Activated CD8-positive, alpha-beta memory T cell treated with anti-CD3 and anti-CD28 coated beads, Interleukin-2, amount 50 U/mL, for 4 hours (primary cell): ENCODE measurements around the gene EZH1.
A peak's percentile ranks its signal among the peaks of the same experiment; 100 is the strongest.
"Not testable (repeated sequence)": the region's sequence is repeated elsewhere in the genome, so short reads cannot be mapped to it uniquely, and the experiment has no call there.

ENCODE experiments used
- DNase-seq: peaks from one replicate; pipeline ENCODE4 v3.0.0-alpha.2; 2020

EZH1 gene

GRCh38 chr17:42665581-42666001 lies 79.2 kb downstream of the EZH1 start:
- no peak for DNase-seq

DNA sequence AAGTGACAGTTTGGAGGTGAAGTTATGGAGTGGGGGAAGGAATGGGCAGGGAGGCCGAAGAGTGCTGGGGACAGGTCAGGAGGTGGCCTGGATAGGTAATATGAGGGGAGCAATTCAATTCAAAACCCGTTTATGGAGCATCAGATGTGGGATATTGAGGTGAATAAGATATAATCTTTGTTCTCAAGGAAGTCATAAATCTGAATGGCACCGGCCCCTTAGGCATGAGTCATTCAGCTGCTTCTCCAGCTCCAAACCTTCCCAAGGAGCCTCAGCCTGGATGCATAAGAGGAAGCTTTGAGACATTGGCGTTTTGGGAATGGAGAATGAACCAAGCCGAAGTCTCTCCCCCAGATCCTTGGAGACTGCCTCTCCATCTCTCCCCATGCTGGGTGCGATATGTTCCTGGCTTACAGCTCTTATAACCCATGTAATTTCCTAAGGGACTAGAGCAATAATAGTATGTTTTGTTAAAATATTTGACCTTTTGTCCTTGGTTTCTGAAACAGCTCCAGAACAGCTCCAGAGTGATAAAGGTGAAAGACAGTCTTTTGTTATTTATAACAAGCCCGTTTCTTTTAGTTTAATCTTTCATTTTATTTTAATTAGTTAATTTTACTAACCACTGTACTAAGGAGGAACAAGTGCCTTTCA lies 84.0 kb downstream of the EZH1 start:
- no peak for DNase-seq

DNA sequence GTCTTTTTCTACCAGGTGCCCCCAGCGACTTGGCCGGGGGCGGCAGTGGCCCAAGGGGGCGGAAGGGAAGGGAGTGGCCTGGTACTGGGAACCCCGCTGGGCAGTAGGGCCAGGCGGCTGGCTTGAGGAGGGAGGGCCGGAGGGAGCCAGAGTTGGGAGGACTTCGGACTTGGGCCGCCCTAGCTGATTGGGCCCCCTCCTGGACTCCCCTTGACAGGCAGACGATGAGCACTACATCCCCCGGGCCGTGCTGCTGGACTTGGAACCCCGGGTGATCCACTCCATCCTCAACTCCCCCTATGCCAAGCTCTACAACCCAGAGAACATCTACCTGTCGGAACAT lies 84.9 kb downstream of the EZH1 start:
- not testable (repeated sequence) for DNase-seq

DNA sequence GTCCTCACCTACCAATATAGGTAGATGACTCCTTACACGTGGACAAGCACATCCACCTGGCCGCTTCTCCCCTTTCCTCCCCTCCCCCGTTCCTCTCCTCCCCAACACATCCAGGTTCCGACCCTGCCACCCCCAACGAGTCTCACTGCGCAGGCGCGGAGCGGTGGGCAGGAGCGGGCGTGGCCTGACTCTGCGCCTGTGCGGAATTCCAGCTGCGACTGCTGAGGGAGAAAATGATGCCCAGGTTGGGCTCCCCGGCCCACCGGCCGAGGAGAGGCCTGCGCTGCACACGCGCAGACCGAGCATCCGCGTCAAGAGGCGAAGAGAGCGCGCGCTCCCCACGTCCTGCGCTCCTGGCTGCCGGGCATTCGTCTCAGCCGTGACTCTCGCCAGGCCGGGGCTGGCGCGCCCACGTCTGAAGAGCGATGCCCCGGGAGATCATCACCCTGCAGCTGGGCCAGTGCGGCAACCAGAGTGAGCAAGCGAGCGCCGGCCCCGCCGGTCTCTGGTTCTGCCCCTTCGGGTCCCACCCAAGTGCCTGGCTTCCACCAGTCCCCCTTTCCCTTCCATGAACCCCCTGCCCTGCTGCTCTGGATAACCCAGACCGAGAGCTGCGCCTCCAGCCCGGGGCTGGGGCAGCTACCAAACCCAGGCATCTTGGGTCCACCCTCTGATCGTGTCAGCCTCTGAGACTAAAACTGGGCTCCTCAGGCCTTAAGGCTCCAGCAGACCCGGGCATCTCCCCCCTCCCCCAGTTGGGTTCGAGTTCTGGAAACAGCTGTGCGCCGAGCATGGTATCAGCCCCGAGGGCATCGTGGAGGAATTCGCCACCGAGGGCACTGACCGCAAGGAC lies 85.5 kb downstream of the EZH1 start, which contains the start of gene TUBG2:
Gene TUBG2, plus strand, starts transcription at position 206 of the 853 bp plus-strand sequence. Its CDS starts 220 bp downstream, at position 426.
- peak; percentile 82 for DNase-seq

- DNase-seq = no peak
Measured at GRCh38 chr17:42657824-42658588, 86.8 kb downstream of the EZH1 start.

GRCh38 chr17:42655528-42655927 lies 89.3 kb downstream of the EZH1 start:
- no peak for DNase-seq

- DNase-seq = no peak
Measured at GRCh38 chr17:42653179-42654124, 91.4 kb downstream of the EZH1 start.

DNA sequence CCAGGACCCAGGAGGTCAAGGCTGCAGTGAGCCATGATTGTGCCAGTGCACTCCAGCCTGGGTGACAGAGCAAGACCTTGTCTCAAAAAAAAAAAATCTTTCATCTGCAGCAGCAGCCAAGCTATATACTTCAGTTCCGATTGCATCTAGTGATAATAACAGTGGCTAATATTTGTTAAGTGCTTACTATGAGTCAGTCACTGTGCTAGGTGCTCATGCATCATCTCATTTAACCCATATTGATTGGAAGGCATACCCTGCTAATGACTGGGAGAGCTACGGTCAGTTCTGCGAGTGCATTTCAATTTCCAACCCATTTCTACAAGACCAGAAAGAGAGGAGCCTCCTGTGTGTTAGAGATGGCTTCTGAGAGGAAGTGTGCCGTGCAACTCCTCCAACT lies 93.4 kb downstream of the EZH1 start:
- DNase-seq = no peak
